ENCODE results near the gene FUBP3.
A peak's percentile ranks its signal among the peaks of the same experiment; 100 is the strongest.
"Not testable (repeated sequence)": the region's sequence is repeated elsewhere in the genome, so short reads cannot be mapped to it uniquely, and the experiment has no call there.

The FUBP3 gene

DNA sequence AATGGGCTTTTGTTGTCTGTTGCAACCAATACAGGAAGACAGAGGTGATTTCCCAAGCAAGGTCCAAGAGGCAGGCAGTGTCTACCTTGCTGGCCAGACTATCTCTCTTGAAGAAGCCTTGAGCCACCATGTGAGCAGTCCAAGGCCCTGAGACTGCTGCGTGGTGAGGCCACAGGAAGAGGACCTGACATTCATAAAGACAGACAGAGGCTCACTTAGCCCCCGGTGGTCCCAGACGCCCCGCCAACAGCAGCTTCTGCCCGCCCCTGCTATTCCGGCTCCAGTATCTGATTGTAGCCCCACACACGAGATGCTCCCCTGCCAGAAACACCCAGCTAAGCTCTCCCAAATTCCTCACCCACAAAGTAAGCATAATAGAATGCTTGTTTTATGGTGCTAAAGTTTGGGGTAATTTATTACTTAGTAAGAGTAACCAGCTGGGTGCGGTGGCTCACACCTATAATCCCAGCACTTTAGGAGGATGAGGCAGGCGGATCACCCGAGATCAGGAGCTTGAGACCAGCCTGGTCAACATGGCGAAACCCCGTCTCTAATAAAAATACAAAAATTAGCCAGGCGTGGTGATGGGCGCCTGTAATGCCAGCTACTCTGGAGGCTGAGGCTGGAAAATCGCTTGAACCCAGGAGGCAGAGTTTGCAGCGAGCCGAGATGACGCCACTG is 22.8 kb upstream of the FUBP3 start:
- no peak for DNase-seq

DNA sequence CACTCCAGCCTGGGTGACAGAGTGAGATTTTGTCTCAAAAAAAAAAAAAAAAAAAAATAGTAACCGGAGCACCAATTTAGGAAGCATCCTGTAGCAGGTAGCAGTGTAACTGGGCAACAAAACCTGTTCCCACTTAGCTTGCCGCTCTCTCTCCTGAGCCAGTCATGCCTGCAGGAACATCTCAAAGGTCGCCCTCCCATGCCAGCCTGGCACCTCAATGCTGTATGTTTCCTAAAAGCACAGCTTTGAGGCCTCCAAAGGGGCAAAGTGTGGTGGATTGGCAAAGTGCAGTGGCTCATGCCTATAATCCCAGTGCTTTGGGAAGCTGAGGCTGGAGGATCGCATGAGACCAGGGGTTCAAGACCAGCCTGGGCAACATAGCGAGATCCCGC is 22.3 kb upstream of the FUBP3 start:
- no peak for DNase-seq

GRCh38 chr9:130561056-130561455 is 18.3 kb upstream of the FUBP3 start:
- no peak for DNase-seq

DNA sequence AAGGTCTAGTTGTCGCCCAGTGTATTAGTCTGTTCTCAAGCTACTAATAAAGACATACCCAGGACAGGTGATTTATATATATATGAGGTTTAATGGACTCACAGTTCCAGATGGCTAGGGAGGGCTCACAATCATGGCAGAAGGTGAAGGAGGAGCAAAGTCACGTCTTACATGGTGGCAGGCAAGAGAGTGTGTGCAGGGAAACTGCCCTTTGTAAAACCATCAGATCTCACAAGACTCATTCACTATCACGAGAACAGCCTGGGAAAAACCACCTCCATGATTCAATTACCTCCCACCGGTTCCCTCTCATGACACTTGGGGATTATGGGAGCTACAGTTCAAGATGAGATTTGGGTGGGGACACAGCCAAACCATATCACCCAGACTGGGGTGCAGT is 16.9 kb upstream of the FUBP3 start:
- not testable (repeated sequence) for DNase-seq

DNA sequence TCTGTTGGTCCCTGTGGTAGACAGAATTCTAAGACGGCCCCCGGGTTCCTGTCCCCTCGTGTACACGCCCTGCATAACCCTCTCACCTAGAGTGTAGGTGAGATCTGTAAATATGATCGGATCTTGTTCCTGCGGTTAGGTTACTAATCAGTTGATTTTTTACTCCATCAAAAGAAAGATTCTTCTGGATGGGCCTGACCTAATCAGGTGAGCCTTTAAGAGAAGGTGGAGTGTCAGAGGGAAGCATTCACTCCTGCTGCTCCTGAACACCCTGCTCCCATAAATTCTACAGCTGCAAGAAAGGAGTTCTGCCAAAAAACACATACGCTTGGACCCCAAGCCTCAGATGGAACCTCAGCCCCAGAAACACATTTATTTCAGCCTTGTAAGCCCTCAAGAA is 15.6 kb upstream of the FUBP3 start:
- no peak for DNase-seq

DNA sequence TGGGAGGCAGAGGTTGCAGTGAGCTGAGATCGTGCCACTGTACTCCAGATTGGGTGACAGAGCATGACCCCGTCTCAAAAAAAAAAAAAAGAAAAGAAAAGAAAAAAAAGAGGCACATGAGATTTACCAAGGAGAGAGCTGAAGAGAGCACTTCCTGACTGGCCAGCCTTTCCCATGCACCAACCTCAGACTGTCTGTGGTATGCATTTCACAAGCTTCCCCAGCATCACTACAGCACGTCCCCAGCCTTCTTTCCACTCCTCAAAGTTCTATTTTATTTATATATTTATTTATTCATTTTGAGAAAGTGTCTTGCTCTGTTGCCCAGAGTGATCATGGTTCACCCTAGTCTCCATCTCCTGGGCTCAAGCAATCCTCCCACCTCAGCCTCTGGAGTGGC is 13.6 kb upstream of the FUBP3 start:
- no peak for DNase-seq

GRCh38 chr9:130570208-130570607 is 9.2 kb upstream of the FUBP3 start:
- DNase-seq, result no peak

DNA sequence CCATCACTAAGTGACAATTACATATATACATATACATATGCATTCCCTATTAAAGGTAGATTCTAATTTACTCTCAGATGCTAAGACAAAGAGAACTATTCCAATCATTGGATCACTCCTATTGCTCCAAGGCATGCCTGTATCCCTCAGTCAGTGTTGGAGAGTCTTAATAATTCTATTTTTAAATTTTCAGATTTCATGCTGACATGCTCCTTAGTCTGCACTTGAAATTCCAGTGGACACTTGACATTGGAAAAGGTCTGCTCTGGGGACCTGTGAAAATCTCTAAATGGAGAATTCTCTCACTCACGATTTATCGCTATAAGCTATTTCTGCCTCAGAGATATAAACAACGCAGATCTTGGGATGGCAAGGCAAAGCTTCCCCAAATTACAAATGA is 3.9 kb upstream of the FUBP3 start:
- DNase-seq, result no peak

GRCh38 chr9:130576176-130576575 is 3.2 kb upstream of the FUBP3 start:
- DNase-seq, result no peak

GRCh38 chr9:130579738-130580463 is 524 bp downstream of the FUBP3 start:
- DNase-seq, result peak in 2 of 6 experiments; percentile 42 to 56

GRCh38 chr9:130581766-130582165 is 2.4 kb downstream of the FUBP3 start:
- no peak for DNase-seq

DNA sequence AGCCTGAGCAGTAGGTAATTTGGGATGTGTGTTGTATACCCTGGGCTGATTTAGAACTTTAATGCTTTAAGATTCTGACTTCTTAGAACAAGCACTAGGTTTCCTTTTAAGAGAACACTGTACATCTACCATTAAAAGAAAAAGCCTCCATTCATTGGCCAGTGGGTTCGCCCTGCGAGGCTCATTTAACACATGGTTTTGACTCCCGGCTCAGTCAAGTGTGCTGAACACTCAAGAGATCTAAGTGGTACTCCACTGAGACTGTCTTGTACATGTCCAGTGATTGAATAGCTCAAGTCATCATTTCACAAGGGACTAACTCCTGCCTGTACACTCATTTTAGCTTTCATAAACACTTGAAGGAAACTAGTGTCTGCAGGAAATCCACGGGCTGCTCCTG is 3.9 kb downstream of the FUBP3 start:
- DNase-seq, result no peak

- no peak for DNase-seq
Observed at GRCh38 chr9:130587921-130588320, 8.5 kb downstream of the FUBP3 start.

DNA sequence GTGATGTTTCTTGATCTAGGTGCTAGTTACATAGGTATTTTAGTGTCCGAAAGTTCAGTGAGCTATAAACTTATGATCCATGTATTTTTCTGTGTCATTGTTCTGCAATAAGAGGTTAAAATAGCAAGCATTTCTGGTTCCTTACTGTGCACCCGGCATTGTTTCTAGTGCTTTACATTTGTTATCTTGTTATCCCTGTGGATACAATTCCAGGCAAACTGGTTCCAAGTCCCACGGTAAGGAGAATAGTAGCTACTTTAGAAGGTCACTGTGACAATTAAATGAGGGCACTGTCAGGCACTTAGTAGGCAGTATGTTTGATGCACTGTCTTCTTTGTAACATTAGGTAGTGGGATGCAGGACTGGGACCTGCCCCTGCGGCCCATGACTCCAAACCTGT is 9.0 kb downstream of the FUBP3 start:
- no peak for DNase-seq

- DNase-seq, result no peak
Observed at GRCh38 chr9:130589754-130590153, 10.4 kb downstream of the FUBP3 start.

- DNase-seq, result no peak
Observed at GRCh38 chr9:130590305-130590704, 10.9 kb downstream of the FUBP3 start.

- no peak for DNase-seq
Observed at GRCh38 chr9:130593020-130593419, 13.6 kb downstream of the FUBP3 start.

- DNase-seq, result no peak
Observed at GRCh38 chr9:130597228-130597627, 17.9 kb downstream of the FUBP3 start.

GRCh38 chr9:130598188-130598587 is 18.8 kb downstream of the FUBP3 start:
- DNase-seq, result no peak

DNA sequence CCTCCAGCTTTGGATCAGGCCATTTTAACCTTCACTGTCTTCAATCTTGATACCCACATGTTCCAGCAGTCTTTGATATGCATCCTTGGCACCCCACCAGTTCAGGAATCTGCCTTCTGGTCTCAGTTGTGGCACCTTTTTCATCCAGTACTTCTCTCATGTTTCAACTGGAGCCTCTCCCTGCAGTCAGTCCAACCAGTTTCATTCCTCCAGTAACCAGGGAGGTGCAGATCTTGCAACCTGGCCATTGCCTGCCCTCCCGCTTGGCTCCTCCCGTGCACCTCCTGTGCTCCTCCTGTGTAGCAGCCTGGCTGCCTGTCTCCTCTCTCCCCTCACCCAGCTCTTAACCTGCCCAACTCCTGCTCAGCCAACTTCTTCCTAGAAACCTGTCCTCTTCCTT is 20.2 kb downstream of the FUBP3 start:
- no peak for DNase-seq

- DNase-seq, result no peak
Observed at GRCh38 chr9:130601100-130601499, 21.7 kb downstream of the FUBP3 start.

GRCh38 chr9:130604295-130604694 is 24.9 kb downstream of the FUBP3 start:
- no peak for DNase-seq

DNA sequence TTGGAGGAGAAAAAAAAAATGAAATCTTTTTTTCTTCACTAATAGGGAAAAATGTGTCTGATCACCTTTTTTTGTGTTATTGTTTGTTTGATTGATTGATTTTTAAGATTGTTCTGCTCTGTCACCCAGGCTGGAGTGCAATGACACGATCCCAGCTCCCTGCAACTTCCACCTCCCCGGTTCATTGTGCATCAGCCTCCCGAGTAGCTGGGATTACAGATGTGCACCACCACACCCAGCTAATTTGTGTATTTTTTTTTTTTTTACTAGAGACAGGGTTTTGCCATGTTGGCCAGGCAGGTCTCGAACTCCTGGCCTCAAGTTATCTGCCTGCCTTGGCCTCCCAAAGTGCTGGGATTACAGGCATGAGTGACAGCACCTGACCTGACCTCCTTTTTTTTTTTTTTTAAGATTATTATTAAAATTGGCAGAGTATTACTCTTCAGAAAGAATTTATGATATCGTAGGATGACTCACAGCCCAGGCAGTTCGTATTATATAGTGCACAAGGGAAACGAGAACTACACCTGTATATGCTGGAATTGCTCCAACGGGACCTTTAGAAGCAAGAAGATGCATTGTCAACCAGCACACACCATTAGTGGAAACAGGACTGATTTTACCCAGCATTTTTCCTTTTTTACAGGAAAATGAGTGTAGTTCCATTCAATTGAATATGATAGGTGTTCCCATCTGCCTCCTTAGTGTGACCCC is 27.7 kb downstream of the FUBP3 start:
- DNase-seq, result no peak

All from stimulated activated naive CD4-positive, alpha-beta T cell (primary cell).